Measurements from ENCODE around the gene PEX7.
"Not testable (repeated sequence)": the region's sequence is repeated elsewhere in the genome, so short reads cannot be mapped to it uniquely, and the experiment has no call there.

PEX7 gene

GRCh38 chr6:136950436-136951126, 128.2 kb downstream of the PEX7 start:
- no peak for DNase-seq (ENCODE audit: low spot score)

GRCh38 chr6:136952714-136953260, 130.4 kb downstream of the PEX7 start:
- no peak for DNase-seq (ENCODE audit: low spot score)

- no peak for DNase-seq (ENCODE audit: low spot score)
Observed at GRCh38 chr6:136955123-136955522, 132.7 kb downstream of the PEX7 start.

- no peak for DNase-seq (ENCODE audit: low spot score)
Observed at GRCh38 chr6:136956590-136957544, 134.5 kb downstream of the PEX7 start.

- DNase-seq (ENCODE audit: low spot score), result no peak
Observed at GRCh38 chr6:136958168-136958567, 135.8 kb downstream of the PEX7 start.

- DNase-seq (ENCODE audit: low spot score), result no peak
Observed at GRCh38 chr6:136959471-136959891, 137.1 kb downstream of the PEX7 start.

- not testable (repeated sequence) for DNase-seq (ENCODE audit: low spot score)
Observed at GRCh38 chr6:136959935-136960334, 137.5 kb downstream of the PEX7 start.

GRCh38 chr6:136960781-136961180, 138.4 kb downstream of the PEX7 start:
- no peak for DNase-seq (ENCODE audit: low spot score)

GRCh38 chr6:136961848-136962247, 139.5 kb downstream of the PEX7 start:
- no peak for DNase-seq (ENCODE audit: low spot score)

GRCh38 chr6:136962661-136963060, 140.3 kb downstream of the PEX7 start:
- DNase-seq (ENCODE audit: low spot score), result no peak

- DNase-seq (ENCODE audit: low spot score), result no peak
Observed at GRCh38 chr6:136963259-136963658, 140.9 kb downstream of the PEX7 start.
